ENCODE results near the gene DIABLO.
"Not testable (repeated sequence)": the region's sequence is repeated elsewhere in the genome, so short reads cannot be mapped to it uniquely, and the experiment has no call there.

The DIABLO gene

GRCh38 chr12:122208073-122208820 is 17.6 kb downstream of the DIABLO start:
- Histone ChIP-seq H3K36me3 (ENCODE audit: control insufficient read depth, insufficient read depth, low read length) (peaks cover 64% of the 10 kb centered on the region), H3K4me1 (ENCODE audit: control insufficient read depth, insufficient read depth, low read length, poor library complexity, severe bottlenecking) (no peaks in the 10 kb centered on the region), H3K4me3 (ENCODE audit: extremely low read depth, insufficient read depth, low read length, poor library complexity, severe bottlenecking) (no peak overlapping the region), H3K27ac (ENCODE audit: low read depth, low read length, severe bottlenecking) (no peak overlapping the region), H3K9me3 (ENCODE audit: control insufficient read depth, low read length) (no peaks in the 10 kb centered on the region)
- 94 to 96% methylated on average over 18 of the region's 18 CpGs for WGBS, 2 experiments (ENCODE audit: insufficient coverage in 2 of 2)

GRCh38 chr12:122207391-122207790 is 18.5 kb downstream of the DIABLO start:
- Histone ChIP-seq H3K36me3 (ENCODE audit: control insufficient read depth, insufficient read depth, low read length) (peaks cover 56% of the 10 kb centered on the region), H3K4me1 (ENCODE audit: control insufficient read depth, insufficient read depth, low read length, poor library complexity, severe bottlenecking) (no peaks in the 10 kb centered on the region), H3K27ac (ENCODE audit: low read depth, low read length, severe bottlenecking) (no peak overlapping the region), H3K4me3 (ENCODE audit: extremely low read depth, insufficient read depth, low read length, poor library complexity, severe bottlenecking) (no peak overlapping the region), H3K9me3 (ENCODE audit: control insufficient read depth, low read length) (no peaks in the 10 kb centered on the region)
- WGBS, 2 experiments (ENCODE audit: insufficient coverage in 2 of 2) = 96% methylated on average over 6 to 7 of the region's 8 CpGs

- H3K4me3 ChIP-seq (ENCODE audit: extremely low read depth, insufficient read depth, low read length, poor library complexity, severe bottlenecking) = no peak overlapping the region
- no peak overlapping the region for H3K27ac ChIP-seq (ENCODE audit: low read depth, low read length, severe bottlenecking)
- 96 to 100% methylated on average over 4 to 6 of the region's 8 CpGs for WGBS, 2 experiments (ENCODE audit: insufficient coverage in 2 of 2)
- no peaks in the 10 kb centered on the region for H3K4me1 ChIP-seq (ENCODE audit: control insufficient read depth, insufficient read depth, low read length, poor library complexity, severe bottlenecking)
- H3K36me3 ChIP-seq (ENCODE audit: control insufficient read depth, insufficient read depth, low read length) = peaks cover 52% of the 10 kb centered on the region
- H3K9me3 ChIP-seq (ENCODE audit: control insufficient read depth, low read length) = no peaks in the 10 kb centered on the region
These were observed 18.9 kb downstream of the DIABLO start for GRCh38 chr12:122206976-122207375.

- Histone ChIP-seq H3K4me1 (ENCODE audit: control insufficient read depth, insufficient read depth, low read length, poor library complexity, severe bottlenecking) (no peaks in the 10 kb centered on the region), H3K9me3 (ENCODE audit: control insufficient read depth, low read length) (no peaks in the 10 kb centered on the region), H3K27ac (ENCODE audit: low read depth, low read length, severe bottlenecking) (no peak overlapping the region), H3K4me3 (ENCODE audit: extremely low read depth, insufficient read depth, low read length, poor library complexity, severe bottlenecking) (no peak overlapping the region), H3K36me3 (ENCODE audit: control insufficient read depth, insufficient read depth, low read length) (peaks cover 45% of the 10 kb centered on the region)
- WGBS, 2 experiments (ENCODE audit: insufficient coverage in 2 of 2) = 89 to 92% methylated on average over 21 to 27 of the region's 27 CpGs
These were observed 19.6 kb downstream of the DIABLO start for GRCh38 chr12:122206111-122206881.

GRCh38 chr12:122205053-122205925 is 20.6 kb downstream of the DIABLO start:
- 64 to 67% methylated on average over 14 to 20 of the region's 23 CpGs for WGBS, 2 experiments (ENCODE audit: insufficient coverage in 2 of 2)
- Histone ChIP-seq H3K27ac (ENCODE audit: low read depth, low read length, severe bottlenecking) (no peak overlapping the region), H3K9me3 (ENCODE audit: control insufficient read depth, low read length) (no peaks in the 10 kb centered on the region), H3K4me3 (ENCODE audit: extremely low read depth, insufficient read depth, low read length, poor library complexity, severe bottlenecking) (no peak overlapping the region), H3K36me3 (ENCODE audit: control insufficient read depth, insufficient read depth, low read length) (peaks cover 35% of the 10 kb centered on the region), H3K4me1 (ENCODE audit: control insufficient read depth, insufficient read depth, low read length, poor library complexity, severe bottlenecking) (no peaks in the 10 kb centered on the region)

GRCh38 chr12:122204167-122205052 is 21.4 kb downstream of the DIABLO start:
- Histone ChIP-seq H3K36me3 (ENCODE audit: control insufficient read depth, insufficient read depth, low read length) (peaks cover 26% of the 10 kb centered on the region), H3K4me3 (ENCODE audit: extremely low read depth, insufficient read depth, low read length, poor library complexity, severe bottlenecking) (peak overlapping the region; percentile 43), H3K27ac (ENCODE audit: low read depth, low read length, severe bottlenecking) (no peak overlapping the region), H3K4me1 (ENCODE audit: control insufficient read depth, insufficient read depth, low read length, poor library complexity, severe bottlenecking) (no peaks in the 10 kb centered on the region), H3K9me3 (ENCODE audit: control insufficient read depth, low read length) (no peaks in the 10 kb centered on the region)
- WGBS, 2 experiments (ENCODE audit: insufficient coverage in 2 of 2) = 10 to 12% methylated on average over 59 to 67 of the region's 71 CpGs

- peaks cover 18% of the 10 kb centered on the region for H3K36me3 ChIP-seq (ENCODE audit: control insufficient read depth, insufficient read depth, low read length)
- no peak within 1 kb of the TSS for H3K27ac ChIP-seq (ENCODE audit: low read depth, low read length, severe bottlenecking)
- WGBS, 2 experiments (ENCODE audit: insufficient coverage in 2 of 2) = 1 to 2% methylated on average over 68 to 72 of the region's 104 CpGs
- H3K4me1 ChIP-seq (ENCODE audit: control insufficient read depth, insufficient read depth, low read length, poor library complexity, severe bottlenecking) = no peaks in the 10 kb centered on the region
- peak within 1 kb of the TSS; percentile 43 for H3K4me3 ChIP-seq (ENCODE audit: extremely low read depth, insufficient read depth, low read length, poor library complexity, severe bottlenecking)
- H3K9me3 ChIP-seq (ENCODE audit: control insufficient read depth, low read length) = no peaks in the 10 kb centered on the region
These were observed 22.3 kb downstream of the DIABLO start, which contains the start of gene B3GNT4 for GRCh38 chr12:122203301-122204166. Gene B3GNT4, plus strand, starts transcription at chr12:122203709. Its CDS starts 910 bp downstream, at chr12:122204619.

GRCh38 chr12:122202811-122203210 is 23.0 kb downstream of the DIABLO start:
- 90 to 98% methylated on average over 5 to 13 of the region's 19 CpGs for WGBS, 2 experiments (ENCODE audit: insufficient coverage in 2 of 2)
- H3K9me3 ChIP-seq (ENCODE audit: control insufficient read depth, low read length); H3K4me1 ChIP-seq (ENCODE audit: control insufficient read depth, insufficient read depth, low read length, poor library complexity, severe bottlenecking); H3K27ac ChIP-seq (ENCODE audit: low read depth, low read length, severe bottlenecking): not testable (repeated sequence)
- H3K4me3 ChIP-seq (ENCODE audit: extremely low read depth, insufficient read depth, low read length, poor library complexity, severe bottlenecking) = peak overlapping the region; percentile 43
- H3K36me3 ChIP-seq (ENCODE audit: control insufficient read depth, insufficient read depth, low read length) = peaks cover 11% of the 10 kb centered on the region

GRCh38 chr12:122202017-122202416 is 23.8 kb downstream of the DIABLO start:
- no peaks in the 10 kb centered on the region for H3K4me1 ChIP-seq (ENCODE audit: control insufficient read depth, insufficient read depth, low read length, poor library complexity, severe bottlenecking)
- H3K4me3 ChIP-seq (ENCODE audit: extremely low read depth, insufficient read depth, low read length, poor library complexity, severe bottlenecking) = no peak overlapping the region
- H3K9me3 ChIP-seq (ENCODE audit: control insufficient read depth, low read length) = no peaks in the 10 kb centered on the region
- 95 to 100% methylated on average over 1 to 5 of the region's 6 CpGs for WGBS, 2 experiments (ENCODE audit: insufficient coverage in 2 of 2)
- peaks cover 3% of the 10 kb centered on the region for H3K36me3 ChIP-seq (ENCODE audit: control insufficient read depth, insufficient read depth, low read length)
- no peak overlapping the region for H3K27ac ChIP-seq (ENCODE audit: low read depth, low read length, severe bottlenecking)

Measured in mesodermal cell (in vitro differentiated cells).